Stomach (tissue), 4 donors: ENCODE measurements around the gene BLACAT1.

ENCODE experiments used
- EP300 ChIP-seq: sonication (generic); formaldehyde crosslinking; IDR thresholded peaks from one replicate; pipeline ENCODE4 v1.6.1; 2017; ENCODE audit warnings: antibody characterized with exemption
- POLR2A ChIP-seq, 4 donors: fragments of 450-650 bp; IDR thresholded peaks; one replicate each; pipeline ENCODE4 v1.6.1; 2016; ENCODE audit warnings: antibody characterized with exemption in 4 of 4, control low read depth in 2 of 4, mild to moderate bottlenecking in 1 of 4, moderate library complexity in 1 of 4
- POLR2AphosphoS5 ChIP-seq, 3 donors: sonication (generic); formaldehyde crosslinking; IDR thresholded peaks; one replicate each; pipeline ENCODE4 v1.6.1; 2016; ENCODE audit warnings: antibody characterized with exemption in 3 of 3
- TF ChIP-seq, protein P1 (sequence below), 7 experiments: fragments of 450-650 bp in 4 of 7; fragments of 200-600 bp in 3 of 7; sonication (generic) in 3 of 7; IDR thresholded peaks; one replicate each; pipeline ENCODE4 v1.5.1; 2016 to 2019; ENCODE audit warnings: antibody characterized with exemption in 7 of 7, control low read depth in 2 of 7, mild to moderate bottlenecking in 1 of 7

DNA sequence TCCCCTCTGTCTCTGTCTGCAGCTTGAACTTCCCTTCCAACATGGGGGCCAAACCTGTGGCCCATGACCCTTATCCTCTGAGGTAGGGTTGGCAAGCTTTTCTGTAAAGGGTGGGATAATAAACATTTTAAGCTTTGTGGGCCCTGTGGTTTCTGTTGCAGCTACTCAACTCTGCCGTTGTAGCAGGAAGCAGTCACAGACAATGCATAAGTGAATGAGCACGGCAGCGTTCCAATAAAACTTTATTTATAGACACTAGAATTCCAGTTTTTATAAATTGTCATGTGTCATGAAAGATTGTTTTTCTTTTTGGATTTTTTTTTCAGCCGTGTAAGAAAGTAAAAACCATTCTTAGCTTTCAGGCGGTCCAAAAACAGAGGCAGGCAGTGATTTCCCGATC lies 30.4 kb upstream of the BLACAT1 start:
- TF ChIP-seq, protein P1, sequence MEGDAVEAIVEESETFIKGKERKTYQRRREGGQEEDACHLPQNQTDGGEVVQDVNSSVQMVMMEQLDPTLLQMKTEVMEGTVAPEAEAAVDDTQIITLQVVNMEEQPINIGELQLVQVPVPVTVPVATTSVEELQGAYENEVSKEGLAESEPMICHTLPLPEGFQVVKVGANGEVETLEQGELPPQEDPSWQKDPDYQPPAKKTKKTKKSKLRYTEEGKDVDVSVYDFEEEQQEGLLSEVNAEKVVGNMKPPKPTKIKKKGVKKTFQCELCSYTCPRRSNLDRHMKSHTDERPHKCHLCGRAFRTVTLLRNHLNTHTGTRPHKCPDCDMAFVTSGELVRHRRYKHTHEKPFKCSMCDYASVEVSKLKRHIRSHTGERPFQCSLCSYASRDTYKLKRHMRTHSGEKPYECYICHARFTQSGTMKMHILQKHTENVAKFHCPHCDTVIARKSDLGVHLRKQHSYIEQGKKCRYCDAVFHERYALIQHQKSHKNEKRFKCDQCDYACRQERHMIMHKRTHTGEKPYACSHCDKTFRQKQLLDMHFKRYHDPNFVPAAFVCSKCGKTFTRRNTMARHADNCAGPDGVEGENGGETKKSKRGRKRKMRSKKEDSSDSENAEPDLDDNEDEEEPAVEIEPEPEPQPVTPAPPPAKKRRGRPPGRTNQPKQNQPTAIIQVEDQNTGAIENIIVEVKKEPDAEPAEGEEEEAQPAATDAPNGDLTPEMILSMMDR (IDR thresholded peaks at IDR 0.05): no peak
- no peak for TF ChIP-seq POLR2A (IDR thresholded peaks at IDR 0.05)
- TF ChIP-seq POLR2AphosphoS5 (IDR thresholded peaks at IDR 0.05): no peak
- no peak for TF ChIP-seq EP300
